Brain pericyte (primary cell): ENCODE results near the gene GOLGA6L10.
"Not testable (repeated sequence)": the region's sequence is repeated elsewhere in the genome, so short reads cannot be mapped to it uniquely, and the experiment has no call there.

Experiments
- DNase-seq: peaks from one replicate; pipeline ENCODE4 v3.0.0-alpha.2; 2012; ENCODE audit warnings: low read depth, low spot score

Gene GOLGA6L10

DNA sequence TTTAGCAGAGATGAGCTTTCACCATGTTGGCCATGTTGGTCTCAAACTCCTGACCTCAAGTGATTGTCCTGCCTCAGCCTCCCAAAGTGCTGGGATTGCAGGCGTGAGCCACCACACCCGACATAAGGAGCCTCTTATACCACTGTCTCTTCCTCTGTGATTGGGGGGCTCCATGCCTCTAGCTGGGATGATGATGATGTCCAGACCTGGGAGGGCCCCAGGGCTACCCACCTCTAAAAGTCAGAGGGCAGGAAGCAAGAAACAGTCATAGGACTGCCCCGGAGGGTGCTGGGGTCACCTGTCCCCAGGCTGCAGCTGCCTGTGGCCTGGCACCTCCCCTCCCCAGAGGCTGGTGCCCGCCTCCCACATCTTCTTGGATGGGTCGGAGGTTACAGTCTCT, 5.4 kb downstream of the GOLGA6L10 start:
- DNase-seq = not testable (repeated sequence)

DNA sequence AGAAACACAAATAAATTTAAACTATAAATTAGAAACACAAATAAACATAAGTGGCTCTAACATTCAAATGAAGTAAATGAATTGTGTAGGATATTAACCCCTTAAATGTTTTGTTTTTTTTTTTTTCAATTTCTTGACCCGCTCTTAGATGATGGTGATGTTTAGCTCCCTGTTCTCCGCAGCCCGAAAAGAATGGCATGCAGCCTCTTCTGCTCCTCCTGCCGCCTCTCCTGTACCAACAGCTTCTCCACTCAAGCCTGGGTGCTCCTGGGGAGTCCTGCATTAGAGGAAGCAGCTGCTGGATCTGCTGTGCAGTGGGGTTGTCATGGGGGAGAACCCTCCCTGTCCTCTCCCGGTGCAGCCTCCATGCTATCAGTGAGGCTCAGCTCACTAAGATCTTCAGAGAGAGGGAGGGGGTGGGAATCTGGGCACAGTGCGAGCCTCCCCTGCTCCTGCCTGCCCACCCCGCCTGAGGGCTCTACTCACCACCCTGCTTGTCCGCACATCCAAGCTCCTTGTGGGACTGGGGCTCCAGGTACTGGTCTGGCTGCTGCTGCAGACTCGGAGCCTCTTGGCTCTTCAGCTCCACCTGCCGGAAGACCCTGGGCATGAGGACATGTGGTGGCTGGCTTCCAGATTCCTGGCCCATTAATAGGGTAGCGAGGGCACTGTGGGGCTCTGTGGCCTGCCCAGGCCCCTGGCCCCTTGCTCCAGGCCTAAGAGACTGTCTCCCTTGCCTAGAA, 6.5 kb downstream of the GOLGA6L10 start:
- not testable (repeated sequence) for DNase-seq

DNA sequence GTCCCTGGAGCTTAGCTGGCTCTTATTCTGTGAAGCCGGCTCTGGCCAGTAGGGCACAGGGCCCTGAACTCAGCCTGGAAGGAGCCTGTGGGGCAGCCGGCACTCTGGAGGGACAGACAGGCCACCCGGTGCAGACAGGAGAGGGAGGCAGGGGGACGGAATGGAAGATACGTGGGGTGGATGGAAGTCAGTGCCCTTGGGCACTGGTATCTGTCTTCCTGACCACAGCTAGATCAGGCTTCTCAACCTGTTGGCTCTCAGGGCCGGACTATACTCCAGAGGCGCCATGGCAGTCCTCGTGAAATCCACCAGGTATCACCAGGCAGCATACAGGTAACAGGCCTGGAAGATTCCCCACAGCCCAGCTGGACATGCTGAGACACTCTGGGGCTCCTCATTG, 10.7 kb downstream of the GOLGA6L10 start:
- DNase-seq = not testable (repeated sequence)

- not testable (repeated sequence) for DNase-seq
These were observed 11.2 kb downstream of the GOLGA6L10 start for GRCh38 chr15:82338053-82338452.

DNA sequence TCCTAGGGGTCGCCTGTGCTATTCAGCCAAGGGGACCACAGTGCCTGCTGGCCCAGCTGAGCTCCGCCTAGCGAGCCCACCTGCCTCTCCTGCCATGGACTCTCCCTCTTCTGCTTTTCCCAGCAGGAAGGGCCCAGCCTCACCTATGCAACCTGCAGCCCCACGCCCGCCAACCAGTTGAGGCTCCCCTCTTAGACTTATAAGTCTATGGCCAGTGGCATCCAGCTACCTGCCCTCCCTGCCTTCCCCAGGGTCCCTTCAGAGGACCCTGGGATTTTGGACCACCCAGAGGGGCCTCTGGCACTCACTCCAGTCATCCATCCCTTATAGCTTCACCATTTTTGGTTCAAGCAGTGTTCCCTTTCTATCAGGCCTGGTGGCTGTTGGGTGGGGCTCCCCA, 12.2 kb downstream of the GOLGA6L10 start:
- not testable (repeated sequence) for DNase-seq

DNA sequence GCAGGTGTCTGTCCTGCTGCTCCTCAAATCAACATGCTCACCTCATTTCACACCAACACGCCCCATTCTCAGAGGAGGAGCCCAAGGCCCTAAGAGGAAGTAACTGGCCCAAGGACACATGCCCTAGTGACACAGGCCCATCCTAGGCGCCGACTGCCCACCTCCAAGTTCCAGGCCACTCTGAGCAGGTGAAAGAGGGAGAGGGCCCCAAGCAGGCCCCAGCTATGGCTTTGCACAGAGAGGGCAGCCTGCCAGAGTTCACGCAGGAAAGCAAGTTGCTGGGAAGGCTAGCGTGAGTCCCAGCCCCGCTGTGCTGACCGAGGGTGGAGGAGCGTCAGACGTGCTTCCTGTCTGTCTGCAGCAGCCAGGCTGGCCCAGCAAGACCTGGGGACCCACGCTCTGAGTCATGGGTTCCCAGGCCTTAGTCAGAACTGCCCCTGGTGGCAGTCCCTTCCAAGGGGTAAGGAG, 13.1 kb downstream of the GOLGA6L10 start:
- DNase-seq = not testable (repeated sequence)

DNA sequence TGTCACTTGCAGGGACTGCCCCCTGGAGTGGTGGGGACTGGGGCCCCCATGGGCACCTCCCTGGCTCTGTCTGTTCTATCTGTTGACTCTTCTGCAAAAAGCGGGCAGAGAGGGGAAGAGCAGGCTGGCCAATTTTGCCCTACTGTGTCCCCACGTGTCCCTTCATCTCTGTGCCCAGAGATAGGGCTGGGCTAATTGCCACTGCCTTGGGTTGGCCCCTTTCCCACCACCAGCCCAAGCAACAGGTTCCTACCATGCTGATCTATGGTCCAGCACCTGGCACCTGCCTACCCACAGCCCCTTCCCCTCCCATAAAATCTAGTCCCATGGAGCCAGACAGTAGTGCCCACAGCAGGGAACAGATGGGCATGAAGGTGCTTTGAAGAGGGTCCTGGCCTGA, 14.3 kb downstream of the GOLGA6L10 start:
- not testable (repeated sequence) for DNase-seq

- not testable (repeated sequence) for DNase-seq
These were observed 14.7 kb downstream of the GOLGA6L10 start for GRCh38 chr15:82334554-82334932.

DNA sequence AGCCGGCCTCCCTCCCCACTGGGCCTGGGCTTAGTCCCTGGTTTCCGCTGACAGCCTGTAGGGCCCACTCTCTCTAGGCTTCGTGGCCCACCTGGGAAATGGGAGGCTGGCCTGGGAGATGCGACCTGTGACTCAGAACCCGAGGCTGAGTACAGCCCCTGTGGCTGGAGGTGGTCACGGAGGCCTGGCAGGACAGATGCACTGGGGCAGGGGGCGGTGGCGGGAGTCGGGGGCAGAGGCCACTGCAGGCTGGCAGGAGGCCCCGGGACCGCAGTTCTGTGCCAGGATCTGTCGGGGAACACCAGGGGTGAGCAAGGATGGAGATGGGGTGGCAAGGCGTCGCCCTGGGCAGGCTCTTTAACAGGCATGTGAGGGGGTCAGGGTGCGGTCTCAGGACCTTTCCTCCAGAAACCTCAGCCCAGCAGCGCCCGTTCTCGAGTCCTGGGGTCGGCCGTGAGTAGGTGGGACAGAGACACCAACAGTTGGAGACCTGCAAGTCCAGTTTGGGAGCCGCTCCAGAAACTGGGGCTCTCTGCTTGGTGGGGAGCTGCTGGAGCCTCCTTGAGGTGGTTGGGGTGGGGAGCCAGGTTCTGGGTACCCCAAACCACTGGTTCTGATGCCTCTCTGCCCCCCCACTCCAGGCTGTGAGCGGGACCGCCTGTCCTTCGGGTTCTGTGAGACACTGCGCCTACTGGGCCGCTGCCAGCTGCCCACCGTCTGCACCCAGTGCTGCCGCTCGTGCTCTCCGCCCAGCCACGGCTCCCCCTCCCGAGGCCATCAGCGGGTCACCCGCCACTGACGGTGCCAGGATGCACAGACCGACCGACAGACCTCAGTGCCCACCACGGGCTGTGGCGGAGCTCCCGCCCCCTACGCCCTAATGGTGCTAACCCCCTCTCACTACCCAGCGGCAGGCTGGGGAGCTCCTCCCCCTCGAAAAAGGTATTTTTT, 15.4 kb downstream of the GOLGA6L10 start:
- DNase-seq = not testable (repeated sequence)

DNA sequence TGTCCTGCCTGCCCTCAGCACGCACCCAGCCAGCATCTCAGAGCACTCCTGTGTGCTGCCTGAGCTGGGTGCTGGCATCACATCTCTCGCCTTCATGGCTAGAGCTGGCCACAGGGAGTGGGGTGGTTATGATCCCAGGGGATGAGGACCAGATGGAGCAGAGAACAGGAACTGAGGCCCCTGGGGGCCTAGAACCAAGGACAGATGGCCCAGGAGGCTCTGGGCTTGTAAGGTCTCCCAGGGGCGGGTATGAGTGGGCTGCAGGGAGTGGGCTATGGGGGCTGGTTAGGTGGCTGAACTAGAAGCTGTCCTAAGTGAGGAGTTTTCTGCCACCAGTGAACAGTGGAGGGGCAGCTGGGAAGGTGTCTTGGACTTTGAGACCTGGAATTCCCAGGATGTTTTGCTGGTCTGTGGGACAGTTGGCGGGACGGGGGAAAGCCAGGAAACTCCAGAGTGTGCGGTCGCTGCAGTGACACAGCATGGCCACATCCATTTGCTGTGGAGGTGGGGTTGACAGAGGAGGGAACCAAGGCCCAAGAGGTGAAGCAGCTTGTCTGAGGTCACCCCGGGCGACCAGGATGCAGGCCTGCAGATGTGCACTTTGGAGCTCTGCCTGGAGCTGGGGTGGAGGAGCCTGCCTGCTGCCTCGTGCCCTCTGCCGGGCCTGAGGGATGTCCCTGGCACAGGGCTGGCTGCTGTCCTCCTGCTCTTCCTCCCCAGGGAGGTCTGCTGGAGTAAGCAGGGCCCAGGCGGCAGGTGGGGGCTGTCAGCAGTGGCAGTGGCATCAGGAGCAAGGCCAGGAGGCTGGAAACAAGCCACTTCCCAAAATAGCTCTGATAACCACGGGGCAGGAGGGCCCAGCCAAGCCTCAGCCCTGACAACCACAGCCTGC, 16.3 kb downstream of the GOLGA6L10 start:
- not testable (repeated sequence) for DNase-seq

DNA sequence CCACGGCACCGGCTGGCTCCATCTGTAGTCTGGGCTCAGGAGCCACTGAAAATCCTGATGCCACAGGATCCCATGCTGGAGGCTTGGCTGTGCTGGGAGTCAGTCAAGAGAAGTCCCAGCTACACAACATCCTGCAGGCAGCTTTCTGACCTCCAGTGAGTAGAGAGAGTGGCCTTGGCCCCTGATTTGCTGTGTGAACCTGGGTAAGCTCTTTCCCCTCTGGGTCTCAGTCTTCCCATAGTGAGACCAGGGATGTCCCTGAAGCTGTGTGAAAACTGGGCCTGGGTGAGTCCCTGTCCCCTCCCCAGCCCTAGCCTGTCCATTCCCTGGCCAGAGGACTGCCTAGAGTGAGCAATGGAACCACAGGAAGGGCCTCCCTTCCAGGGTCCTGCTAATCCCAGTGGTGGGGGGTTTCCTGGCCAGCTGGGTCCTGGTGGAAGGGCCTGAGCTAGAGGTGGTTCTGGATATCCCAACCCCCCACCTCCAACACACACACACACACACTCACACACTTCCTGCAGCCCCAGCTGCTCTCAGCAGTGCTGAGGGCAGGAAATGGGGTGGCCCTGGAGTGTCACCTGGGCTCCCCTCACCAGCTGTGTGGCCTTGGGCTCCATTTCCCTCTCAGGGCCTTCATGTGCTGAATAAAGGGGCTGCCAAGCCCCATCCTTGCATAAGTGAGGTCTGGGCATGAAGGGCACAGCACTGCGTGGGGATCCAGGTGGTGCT, 17.5 kb downstream of the GOLGA6L10 start:
- DNase-seq = not testable (repeated sequence)

DNA sequence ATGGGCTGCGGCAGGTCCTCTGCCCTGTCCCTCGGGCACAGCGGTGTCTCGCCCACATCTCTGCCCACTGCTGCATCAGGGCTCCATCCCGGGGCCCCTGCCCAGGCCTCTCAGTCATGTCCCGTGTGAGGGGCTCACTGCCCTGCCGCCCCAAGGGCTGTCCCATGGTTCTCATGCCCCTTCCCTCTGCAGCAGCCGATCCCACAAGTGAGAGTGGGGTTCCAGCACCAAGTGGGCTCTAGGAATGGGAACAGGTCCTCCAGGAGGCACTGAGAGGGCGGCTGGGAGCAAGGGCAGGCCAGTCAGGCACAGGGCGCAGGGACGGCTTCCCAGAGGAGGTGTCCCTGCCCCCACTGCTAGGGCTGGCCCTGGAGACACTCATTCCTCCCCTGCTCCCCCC, 18.4 kb downstream of the GOLGA6L10 start:
- not testable (repeated sequence) for DNase-seq

- not testable (repeated sequence) for DNase-seq
These were observed 20.2 kb downstream of the GOLGA6L10 start for GRCh38 chr15:82329039-82329438.

DNA sequence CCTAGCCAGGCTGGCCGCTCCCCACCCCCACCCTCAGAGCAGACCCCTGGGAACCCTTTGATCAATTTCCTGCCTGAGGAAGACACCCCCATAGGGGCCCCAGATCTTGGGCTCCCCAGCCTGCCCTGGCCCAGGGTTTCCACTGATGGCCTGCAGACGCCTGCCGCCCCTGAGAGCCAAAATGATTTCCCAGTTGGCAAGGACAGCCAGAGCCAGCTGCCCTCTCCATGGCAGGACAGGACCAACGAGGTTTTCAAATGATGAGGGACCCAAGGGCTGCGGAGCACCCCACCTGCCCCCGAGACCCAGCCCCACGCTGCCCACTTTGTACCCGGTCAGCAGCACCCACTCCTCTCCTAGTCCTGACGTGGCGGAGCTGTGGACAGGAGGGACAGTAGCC, 21.9 kb downstream of the GOLGA6L10 start:
- not testable (repeated sequence) for DNase-seq

GRCh38 chr15:82326896-82327295, 22.4 kb downstream of the GOLGA6L10 start:
- not testable (repeated sequence) for DNase-seq

GRCh38 chr15:82325646-82326045, 23.6 kb downstream of the GOLGA6L10 start:
- DNase-seq = not testable (repeated sequence)

GRCh38 chr15:82324831-82325230, 24.4 kb downstream of the GOLGA6L10 start:
- DNase-seq = not testable (repeated sequence)

DNA sequence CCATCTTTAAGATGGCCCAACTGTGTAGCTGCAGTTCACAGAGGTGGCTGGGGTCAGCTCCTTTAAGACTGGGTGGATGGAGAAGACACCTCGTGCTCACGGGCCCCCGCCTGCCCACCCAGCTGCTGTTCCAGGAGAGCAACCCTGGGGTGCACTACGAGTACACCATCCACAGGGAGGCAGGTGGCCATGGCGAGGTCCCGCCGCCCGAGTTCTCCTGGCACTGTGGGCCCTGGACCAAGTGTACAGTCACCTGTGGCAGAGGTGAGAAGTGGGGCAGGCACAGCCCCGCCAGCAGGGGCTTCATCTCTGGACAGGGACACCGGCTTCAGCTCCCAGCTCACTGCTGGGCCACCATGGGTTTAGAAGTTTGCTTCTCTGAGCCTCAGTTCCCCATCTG, 26.8 kb downstream of the GOLGA6L10 start:
- not testable (repeated sequence) for DNase-seq

- DNase-seq = not testable (repeated sequence)
These were observed 28.4 kb downstream of the GOLGA6L10 start for GRCh38 chr15:82320861-82321260.

- not testable (repeated sequence) for DNase-seq
These were observed 29.6 kb downstream of the GOLGA6L10 start for GRCh38 chr15:82319522-82320278.
